ENCODE data around the gene FKBP11. TPM values are rescaled to one million over a fixed set of nuclear protein-coding genes. Genes with fewer than 3 reads are reported as not detected.

FKBP11 gene
- total and polyA plus RNA-seq, 2 of the 13 experiments (the other 11 are each of a cell fraction or from before 2014, with no cell fraction given): 15.5 to 19.4 TPM

- TF ChIP-seq HIC2 (CRISPR knock-in tag; IDR thresholded peaks at IDR 0.05; ENCODE audit: low read depth) (no peak), GATA4 (IDR thresholded peaks at IDR 0.05; ENCODE audit: borderline replicate concordance, low read depth) (no peak), HES4 (CRISPR knock-in tag; IDR thresholded peaks at IDR 0.05; ENCODE audit: borderline replicate concordance) (no peak), ZNF7 (CRISPR knock-in tag; IDR thresholded peaks at IDR 0.05) (no peak), PATZ1 (CRISPR knock-in tag; IDR thresholded peaks at IDR 0.05) (peak; percentile 61), IRF2 (CRISPR knock-in tag; IDR thresholded peaks at IDR 0.05) (no peak), NCOA2 (CRISPR knock-in tag; IDR thresholded peaks at IDR 0.05) (peak; percentile 53), PAXIP1 (CRISPR knock-in tag; conservative IDR thresholded peaks at IDR 0.05) (peak; percentile 82), MIER2 (CRISPR knock-in tag; IDR thresholded peaks at IDR 0.05) (no peak), SMARCE1 (IDR thresholded peaks at IDR 0.05; ENCODE audit: borderline replicate concordance) (no peak), ZNF260 (CRISPR knock-in tag; IDR thresholded peaks at IDR 0.05; ENCODE audit: borderline replicate concordance, low read depth) (no peak), CHCHD3 (CRISPR knock-in tag; IDR thresholded peaks at IDR 0.05) (no peak), DRAP1 (CRISPR knock-in tag; IDR thresholded peaks at IDR 0.05) (no peak), TCF7 (IDR thresholded peaks at IDR 0.05; ENCODE audit: low read depth) (0 out of 2 replicates have a peak, but pooled peaks have one; percentile 20), SETDB1 (CRISPR knock-in tag; IDR thresholded peaks at IDR 0.05; ENCODE audit: borderline replicate concordance) (no peak), MAFG (CRISPR knock-in tag; IDR thresholded peaks at IDR 0.05) (no peak), ZMYM4 (CRISPR knock-in tag; IDR thresholded peaks at IDR 0.05) (no peak), ZNF460 (CRISPR knock-in tag; IDR thresholded peaks at IDR 0.05; ENCODE audit: borderline replicate concordance) (no peak), SALL1 (CRISPR knock-in tag; IDR thresholded peaks at IDR 0.05) (peak; percentile 60), CERS6 (CRISPR knock-in tag; IDR thresholded peaks at IDR 0.05) (no peak), ZBTB3 (CRISPR knock-in tag; IDR thresholded peaks at IDR 0.05; ENCODE audit: borderline replicate concordance, low read depth) (no peak)
These were observed 41.8 kb downstream of the FKBP11 start (continued) for GRCh38 chr12:48883305-48884161.
